Measurements from ENCODE around the gene MMAB. TPM values are rescaled to one million over a fixed set of nuclear protein-coding genes. Genes with fewer than 3 reads are reported as not detected.

MMAB gene
- total and polyA plus RNA-seq, 7 donors = 12.2 to 79.6 (median 28.9) TPM

GRCh38 chr12:109600481-109600880 is 27.2 kb upstream of the MMAB start:
- Histone ChIP-seq H3K27me3 (peaks cover 0 to 3% (median 0%) of the 10 kb centered on the region in 3 donors), H3K27ac (no peak overlapping the region), H3K4me1 (peaks cover 0 to 12% (median 8%) of the 10 kb centered on the region in 4 donors), H3K9me3 (no peaks in the 10 kb centered on the region), H3K4me3 (no peak overlapping the region), H3K36me3 (peaks cover 0 to 10% (median 0%) of the 10 kb centered on the region in 4 donors)
- WGBS, 2 donors = 86 to 93% methylated on average over 2 of the region's 2 CpGs
- intact Hi-C loops (cut with DNase I) = no loop called here
- TF ChIP-seq CTCF (IDR thresholded peaks at IDR 0.05) (no peak), EP300 (IDR thresholded peaks at IDR 0.05) (no peak), POLR2A (IDR thresholded peaks at IDR 0.05) (no peak), POLR2AphosphoS5 (IDR thresholded peaks at IDR 0.05) (no peak)
- no peak for DNase-seq

- Histone ChIP-seq H3K4me1 (peaks cover 0 to 12% (median 8%) of the 10 kb centered on the region in 4 donors), H3K27ac (no peak overlapping the region), H3K9me3 (no peaks in the 10 kb centered on the region), H3K4me3 (no peak overlapping the region), H3K36me3 (peaks cover 0 to 24% (median 0%) of the 10 kb centered on the region in 4 donors), H3K27me3 (no peaks in the 10 kb centered on the region)
- intact Hi-C loops (cut with DNase I) = no loop called here
- 85 to 90% methylated on average over 7 of the region's 7 CpGs for WGBS, 2 donors
- DNase-seq = no peak
- TF ChIP-seq EP300 (IDR thresholded peaks at IDR 0.05) (no peak), POLR2AphosphoS5 (IDR thresholded peaks at IDR 0.05) (no peak), CTCF (IDR thresholded peaks at IDR 0.05) (no peak), POLR2A (IDR thresholded peaks at IDR 0.05) (no peak)
Observed at GRCh38 chr12:109599087-109599486, 25.8 kb upstream of the MMAB start.

GRCh38 chr12:109598428-109598854 is 25.1 kb upstream of the MMAB start:
- H3K9me3 ChIP-seq = no peaks in the 10 kb centered on the region
- H3K4me1 ChIP-seq = peaks cover 0 to 12% (median 8%) of the 10 kb centered on the region in 4 donors
- 80 to 88% methylated on average over 11 of the region's 11 CpGs for WGBS, 2 donors
- peaks cover 0 to 28% (median 0%) of the 10 kb centered on the region in 4 donors for H3K36me3 ChIP-seq
- intact Hi-C loops (cut with DNase I) = no loop called here
- no peak overlapping the region for H3K4me3 ChIP-seq
- DNase-seq = no peak
- no peaks in the 10 kb centered on the region for H3K27me3 ChIP-seq
- TF ChIP-seq POLR2AphosphoS5 (IDR thresholded peaks at IDR 0.05) (no peak), CTCF (IDR thresholded peaks at IDR 0.05) (no peak), EP300 (IDR thresholded peaks at IDR 0.05) (no peak), POLR2A (IDR thresholded peaks at IDR 0.05) (no peak)
- H3K27ac ChIP-seq = no peak overlapping the region

GRCh38 chr12:109597795-109598427 is 24.6 kb upstream of the MMAB start:
- no peak overlapping the region for H3K4me3 ChIP-seq
- intact Hi-C loops (cut with DNase I) = loop anchor here (1.0 to 2.0 kb wide), 2 partner anchors 115 to 177 kb away; partner anchors contain the start of gene FAM222A
- peaks cover 0 to 33% (median 0%) of the 10 kb centered on the region in 4 donors for H3K36me3 ChIP-seq
- H3K4me1 ChIP-seq = peaks cover 0 to 12% (median 8%) of the 10 kb centered on the region in 4 donors
- H3K27ac ChIP-seq = no peak overlapping the region
- no peaks in the 10 kb centered on the region for H3K27me3 ChIP-seq
- peak; percentile 94 for DNase-seq
- TF ChIP-seq CTCF (IDR thresholded peaks at IDR 0.05) (peak; percentile 86 to 97 (median 96)), POLR2AphosphoS5 (IDR thresholded peaks at IDR 0.05) (peak in 1 of 4 donors; percentile 11), EP300 (IDR thresholded peaks at IDR 0.05) (no peak), POLR2A (IDR thresholded peaks at IDR 0.05) (no peak)
- WGBS, 2 donors = 32 to 45% methylated on average over 27 of the region's 27 CpGs
- no peaks in the 10 kb centered on the region for H3K9me3 ChIP-seq
